ENCODE data around the gene HECTD4.

- no peak for TF ChIP-seq CTCF (IDR thresholded peaks at IDR 0.05; ENCODE audit: low read depth, low read length, missing input control)
- TF ChIP-seq SP1 (IDR thresholded peaks at IDR 0.05) = no peak
- no peak for TF ChIP-seq EGR1 (IDR thresholded peaks at IDR 0.05; ENCODE audit: low read depth in 2 of 2)
- TF ChIP-seq TAF1 (conservative IDR thresholded peaks at IDR 0.05) = no peak
- TF ChIP-seq, protein P1, sequence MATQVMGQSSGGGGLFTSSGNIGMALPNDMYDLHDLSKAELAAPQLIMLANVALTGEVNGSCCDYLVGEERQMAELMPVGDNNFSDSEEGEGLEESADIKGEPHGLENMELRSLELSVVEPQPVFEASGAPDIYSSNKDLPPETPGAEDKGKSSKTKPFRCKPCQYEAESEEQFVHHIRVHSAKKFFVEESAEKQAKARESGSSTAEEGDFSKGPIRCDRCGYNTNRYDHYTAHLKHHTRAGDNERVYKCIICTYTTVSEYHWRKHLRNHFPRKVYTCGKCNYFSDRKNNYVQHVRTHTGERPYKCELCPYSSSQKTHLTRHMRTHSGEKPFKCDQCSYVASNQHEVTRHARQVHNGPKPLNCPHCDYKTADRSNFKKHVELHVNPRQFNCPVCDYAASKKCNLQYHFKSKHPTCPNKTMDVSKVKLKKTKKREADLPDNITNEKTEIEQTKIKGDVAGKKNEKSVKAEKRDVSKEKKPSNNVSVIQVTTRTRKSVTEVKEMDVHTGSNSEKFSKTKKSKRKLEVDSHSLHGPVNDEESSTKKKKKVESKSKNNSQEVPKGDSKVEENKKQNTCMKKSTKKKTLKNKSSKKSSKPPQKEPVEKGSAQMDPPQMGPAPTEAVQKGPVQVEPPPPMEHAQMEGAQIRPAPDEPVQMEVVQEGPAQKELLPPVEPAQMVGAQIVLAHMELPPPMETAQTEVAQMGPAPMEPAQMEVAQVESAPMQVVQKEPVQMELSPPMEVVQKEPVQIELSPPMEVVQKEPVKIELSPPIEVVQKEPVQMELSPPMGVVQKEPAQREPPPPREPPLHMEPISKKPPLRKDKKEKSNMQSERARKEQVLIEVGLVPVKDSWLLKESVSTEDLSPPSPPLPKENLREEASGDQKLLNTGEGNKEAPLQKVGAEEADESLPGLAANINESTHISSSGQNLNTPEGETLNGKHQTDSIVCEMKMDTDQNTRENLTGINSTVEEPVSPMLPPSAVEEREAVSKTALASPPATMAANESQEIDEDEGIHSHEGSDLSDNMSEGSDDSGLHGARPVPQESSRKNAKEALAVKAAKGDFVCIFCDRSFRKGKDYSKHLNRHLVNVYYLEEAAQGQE (IDR thresholded peaks at IDR 0.05) = no peak
- TF ChIP-seq, protein P2, sequence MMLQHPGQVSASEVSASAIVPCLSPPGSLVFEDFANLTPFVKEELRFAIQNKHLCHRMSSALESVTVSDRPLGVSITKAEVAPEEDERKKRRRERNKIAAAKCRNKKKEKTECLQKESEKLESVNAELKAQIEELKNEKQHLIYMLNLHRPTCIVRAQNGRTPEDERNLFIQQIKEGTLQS (IDR thresholded peaks at IDR 0.05) = no peak
- TF ChIP-seq MAX (IDR thresholded peaks at IDR 0.05) = no peak
These were observed 266.8 kb downstream of the HECTD4 start for GRCh38 chr12:112115259-112116045.

All from liver (tissue), 3 donors.